Osteocyte (in vitro differentiated cells): Measurements from ENCODE around the gene EPS8L1. TPM values are rescaled to one million over a fixed set of nuclear protein-coding genes. Genes with fewer than 3 reads are reported as not detected.

ENCODE experiments used
- DNase-seq: peaks from one replicate; pipeline ENCODE4 v3.0.0; 2021; ENCODE audit warnings: mixed read lengths; ENCODE audit not compliant: unreplicated experiment; ENCODE audit errors: extremely low spot score
- H3K27ac Mint-ChIP-seq: one replicate; pipeline ENCODE4 v1.8.0; 2021; ENCODE audit warnings: mild to moderate bottlenecking, mixed read lengths; ENCODE audit not compliant: unreplicated experiment
- H3K27me3 Mint-ChIP-seq: one replicate; pipeline ENCODE4 v1.8.0; 2021; ENCODE audit warnings: mixed read lengths; ENCODE audit not compliant: unreplicated experiment
- H3K36me3 Mint-ChIP-seq: one replicate; pipeline ENCODE4 v1.8.0; 2021; ENCODE audit warnings: mixed read lengths; ENCODE audit not compliant: unreplicated experiment
- H3K4me1 Mint-ChIP-seq: one replicate; pipeline ENCODE4 v1.8.0; 2021; ENCODE audit warnings: mixed read lengths; ENCODE audit not compliant: unreplicated experiment
- H3K4me3 Mint-ChIP-seq: one replicate; pipeline ENCODE4 v1.8.0; 2021; ENCODE audit warnings: mild to moderate bottlenecking, moderate library complexity, mixed read lengths; ENCODE audit not compliant: unreplicated experiment
- H3K9me3 Mint-ChIP-seq: one replicate; pipeline ENCODE4 v1.8.0; 2021; ENCODE audit warnings: mixed read lengths; ENCODE audit not compliant: unreplicated experiment
- CTCF ChIP-seq: fragments of 200-600 bp; sonication (generic); IDR thresholded peaks from 2 replicates; pipeline ENCODE4 v1.5.0; 2021; ENCODE audit warnings: antibody characterized with exemption, mild to moderate bottlenecking, moderate library complexity
- total RNA-seq: library from RNA; stranded (reverse); gene quantifications from 2 replicates; pipeline ENCODE4 v1.2.1, GENCODE V29; 2021

EPS8L1 gene
- total RNA-seq, 1 donor from 2014 or later: 4.5 TPM

GRCh38 chr19:55092423-55093318, 17.0 kb downstream of the EPS8L1 start:
- Mint-ChIP-seq H3K27ac (no peak overlapping the region), H3K36me3 (peaks cover 11% of the 10 kb centered on the region), H3K4me1 (peaks cover 20% of the 10 kb centered on the region), H3K4me3 (no peak overlapping the region), H3K27me3 (no peaks in the 10 kb centered on the region), H3K9me3 (no peaks in the 10 kb centered on the region)
- TF ChIP-seq CTCF: no peak
- no peak for DNase-seq

GRCh38 chr19:55094456-55095259, 19.0 kb downstream of the EPS8L1 start:
- peaks cover 3% of the 10 kb centered on the region for H3K4me1 Mint-ChIP-seq
- H3K4me3 Mint-ChIP-seq: no peak overlapping the region
- H3K9me3 Mint-ChIP-seq: no peaks in the 10 kb centered on the region
- H3K27me3 Mint-ChIP-seq: no peaks in the 10 kb centered on the region
- H3K27ac Mint-ChIP-seq: no peak overlapping the region
- no peak for DNase-seq
- no peak for TF ChIP-seq CTCF
- peaks cover 11% of the 10 kb centered on the region for H3K36me3 Mint-ChIP-seq

GRCh38 chr19:55095260-55096060, 19.8 kb downstream of the EPS8L1 start:
- no peak for DNase-seq
- H3K4me3 Mint-ChIP-seq: no peak overlapping the region
- H3K27me3 Mint-ChIP-seq: no peaks in the 10 kb centered on the region
- peaks cover 2% of the 10 kb centered on the region for H3K4me1 Mint-ChIP-seq
- no peak for TF ChIP-seq CTCF
- no peak overlapping the region for H3K27ac Mint-ChIP-seq
- H3K9me3 Mint-ChIP-seq: no peaks in the 10 kb centered on the region
- H3K36me3 Mint-ChIP-seq: peaks cover 7% of the 10 kb centered on the region

- Mint-ChIP-seq H3K4me3 (no peak overlapping the region), H3K27me3 (no peaks in the 10 kb centered on the region), H3K4me1 (peaks cover 2% of the 10 kb centered on the region), H3K27ac (no peak overlapping the region), H3K9me3 (no peaks in the 10 kb centered on the region), H3K36me3 (peaks cover 6% of the 10 kb centered on the region)
- no peak for DNase-seq
- no peak for TF ChIP-seq CTCF
Measured at GRCh38 chr19:55096061-55096701, 20.5 kb downstream of the EPS8L1 start.
